Measurements from ENCODE around the gene HSP90AB1. TPM values are rescaled to one million over a fixed set of nuclear protein-coding genes. Genes with fewer than 3 reads are reported as not detected.

The HSP90AB1 gene
- total and polyA plus RNA-seq, 9 of the 15 experiments (the other 6 are each of a cell fraction or from before 2014, with no cell fraction given): 1,780 to 3,358 (median 2,262) TPM

DNA sequence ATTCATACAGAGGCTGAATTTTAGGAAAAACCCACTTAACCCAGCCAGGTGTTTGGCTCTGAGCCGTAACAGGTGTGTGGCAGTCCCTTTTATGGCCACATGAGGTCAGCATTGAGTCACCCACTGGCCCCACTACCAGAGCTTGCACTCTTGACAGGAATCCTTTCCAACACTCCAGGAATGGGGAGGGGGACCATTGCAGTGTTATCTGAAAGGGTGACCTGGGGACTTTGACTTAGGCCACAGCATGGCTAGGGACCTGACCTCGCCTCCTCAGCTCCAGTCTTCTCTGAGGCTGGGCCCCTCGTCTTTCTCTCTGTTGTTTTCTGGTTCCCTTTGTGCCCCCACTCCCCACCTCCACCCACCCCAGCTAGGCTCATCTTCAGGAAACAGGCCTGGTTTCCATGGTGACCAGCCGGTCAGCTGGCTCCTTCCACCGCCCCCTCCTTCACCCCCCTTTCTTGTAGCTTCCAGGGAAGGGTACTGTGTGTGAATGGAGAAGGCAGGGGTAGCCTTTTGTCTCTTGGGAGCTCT, 21.3 kb downstream of the HSP90AB1 start (continued):
- TF ChIP-seq, protein P1, sequence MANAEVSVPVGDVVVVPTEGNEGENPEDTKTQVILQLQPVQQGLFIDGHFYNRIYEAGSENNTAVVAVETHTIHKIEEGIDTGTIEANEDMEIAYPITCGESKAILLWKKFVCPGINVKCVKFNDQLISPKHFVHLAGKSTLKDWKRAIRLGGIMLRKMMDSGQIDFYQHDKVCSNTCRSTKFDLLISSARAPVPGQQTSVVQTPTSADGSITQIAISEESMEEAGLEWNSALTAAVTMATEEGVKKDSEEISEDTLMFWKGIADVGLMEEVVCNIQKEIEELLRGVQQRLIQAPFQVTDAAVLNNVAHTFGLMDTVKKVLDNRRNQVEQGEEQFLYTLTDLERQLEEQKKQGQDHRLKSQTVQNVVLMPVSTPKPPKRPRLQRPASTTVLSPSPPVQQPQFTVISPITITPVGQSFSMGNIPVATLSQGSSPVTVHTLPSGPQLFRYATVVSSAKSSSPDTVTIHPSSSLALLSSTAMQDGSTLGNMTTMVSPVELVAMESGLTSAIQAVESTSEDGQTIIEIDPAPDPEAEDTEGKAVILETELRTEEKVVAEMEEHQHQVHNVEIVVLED (CRISPR knock-in tag; IDR thresholded peaks at IDR 0.05): no peak
- TF ChIP-seq ZNF133 (CRISPR knock-in tag; IDR thresholded peaks at IDR 0.05): no peak
- no peak for TF ChIP-seq MECOM (CRISPR knock-in tag; IDR thresholded peaks at IDR 0.05)
- TF ChIP-seq JUNB (CRISPR knock-in tag; conservative IDR thresholded peaks at IDR 0.05): no peak
- TF ChIP-seq CREBBP (IDR thresholded peaks at IDR 0.05; ENCODE audit: low read depth, low read length): no peak
- no peak for TF ChIP-seq ZNF766 (CRISPR knock-in tag; conservative IDR thresholded peaks at IDR 0.05)
- TF ChIP-seq TRIM25 (IDR thresholded peaks at IDR 0.05; ENCODE audit: borderline replicate concordance): no peak
- TF ChIP-seq CXXC5 (CRISPR knock-in tag; IDR thresholded peaks at IDR 0.05): no peak
- no peak for TF ChIP-seq MED1 (CRISPR knock-in tag; IDR thresholded peaks at IDR 0.05; ENCODE audit: borderline replicate concordance)
- TF ChIP-seq NRF1 (conservative IDR thresholded peaks at IDR 0.05 in 1 of 2, IDR thresholded peaks at IDR 0.05 in 1 of 2): no peak
- TF ChIP-seq SNRNP70 (optimal IDR thresholded peaks at IDR 0.05; ENCODE audit: low read depth, low read length): no peak
- no peak for TF ChIP-seq TAF15 (IDR thresholded peaks at IDR 0.05; ENCODE audit: low read depth, low read length)
- TF ChIP-seq PRPF4 (IDR thresholded peaks at IDR 0.05; ENCODE audit: insufficient read depth, low read depth, low read length, poor library complexity, severe bottlenecking): no peak
- peak; percentile 75 for TF ChIP-seq KLF16 (IDR thresholded peaks at IDR 0.05)
- no peak for TF ChIP-seq KLF13 (tag; IDR thresholded peaks at IDR 0.05; ENCODE audit: borderline replicate concordance, low read depth)
- TF ChIP-seq CREB3 (tag; conservative IDR thresholded peaks at IDR 0.05; ENCODE audit: low read depth): no peak
- no peak for TF ChIP-seq PCBP1 (IDR thresholded peaks at IDR 0.05; ENCODE audit: low read depth, low read length, poor library complexity, severe bottlenecking)
- no peak for TF ChIP-seq RAD51 (IDR thresholded peaks at IDR 0.05; ENCODE audit: borderline replicate concordance, low read depth)
- TF ChIP-seq RERE (CRISPR knock-in tag; IDR thresholded peaks at IDR 0.05; ENCODE audit: borderline replicate concordance): no peak

All from K562 (cell line).